HG03103 (cell line): ENCODE measurements around the gene ARID3A.
A peak's percentile ranks its signal among the peaks of the same experiment; 100 is the strongest.
"Not testable (repeated sequence)": the region's sequence is repeated elsewhere in the genome, so short reads cannot be mapped to it uniquely, and the experiment has no call there.

Source experiments
- ATAC-seq: cut with Tn5 transposase; IDR thresholded peaks from one replicate; pipeline ENCODE4 v1.9.1; 2021; ENCODE audit warnings: low read depth; ENCODE audit not compliant: unreplicated experiment

The ARID3A gene

GRCh38 chr19:1012334-1012733, 86.5 kb downstream of the ARID3A start:
- ATAC-seq: no peak

GRCh38 chr19:1013218-1013617, 87.4 kb downstream of the ARID3A start:
- ATAC-seq: no peak

DNA sequence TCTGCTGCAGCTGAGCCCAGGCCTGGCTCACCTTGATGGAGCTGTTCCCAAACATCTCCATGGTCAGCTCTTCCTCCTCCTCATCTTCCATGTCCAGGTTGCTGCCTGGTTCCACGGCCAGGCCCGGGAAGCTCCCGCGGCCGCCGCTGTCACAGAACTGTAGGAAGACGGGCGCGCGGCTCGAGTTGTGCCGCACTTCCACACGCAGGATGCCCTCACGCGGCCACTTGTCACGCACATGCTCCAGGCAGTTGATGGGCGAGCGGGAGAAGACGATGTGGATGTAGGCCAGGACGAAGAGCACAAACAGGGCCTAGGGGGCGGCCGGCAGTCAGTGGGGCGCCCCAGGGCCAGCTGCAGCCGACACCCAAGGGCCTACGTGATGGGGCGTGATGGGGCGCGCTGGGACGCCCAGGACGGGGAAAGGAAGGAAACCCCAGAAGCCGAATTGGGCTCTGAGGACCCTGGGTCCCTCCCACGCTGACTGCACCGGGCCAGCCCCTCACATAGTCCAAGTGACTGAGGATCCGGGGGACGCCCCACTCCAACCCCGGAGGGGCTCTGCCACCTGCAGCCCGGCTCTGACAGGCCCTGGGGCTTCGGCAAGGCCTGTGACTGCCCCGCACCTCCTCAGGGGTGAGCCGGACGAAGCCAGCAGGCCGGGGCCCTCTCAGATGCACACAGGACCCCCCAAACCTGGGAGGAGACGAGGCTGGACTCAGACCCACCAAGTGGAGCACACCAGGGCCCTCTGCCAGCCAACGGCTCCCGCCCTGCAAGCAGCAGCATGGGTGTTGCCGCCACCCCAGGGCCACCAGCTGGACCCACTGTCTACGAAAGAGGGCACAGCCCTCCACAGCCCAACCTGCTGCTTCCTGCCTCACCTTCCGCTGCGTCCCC, 88.6 kb downstream of the ARID3A start:
- ATAC-seq: no peak

GRCh38 chr19:1015061-1015781, 89.4 kb downstream of the ARID3A start:
- ATAC-seq: no peak

- no peak for ATAC-seq
Observed at GRCh38 chr19:1015782-1016646, 90.2 kb downstream of the ARID3A start.

GRCh38 chr19:1016647-1017114, 90.8 kb downstream of the ARID3A start:
- no peak for ATAC-seq

- no peak for ATAC-seq
Observed at GRCh38 chr19:1017115-1017905, 91.5 kb downstream of the ARID3A start.

GRCh38 chr19:1017906-1018305, 92.1 kb downstream of the ARID3A start:
- ATAC-seq: no peak

- ATAC-seq: no peak
Observed at GRCh38 chr19:1018393-1018792, 92.6 kb downstream of the ARID3A start.

GRCh38 chr19:1018932-1019615, 93.2 kb downstream of the ARID3A start:
- ATAC-seq: no peak

DNA sequence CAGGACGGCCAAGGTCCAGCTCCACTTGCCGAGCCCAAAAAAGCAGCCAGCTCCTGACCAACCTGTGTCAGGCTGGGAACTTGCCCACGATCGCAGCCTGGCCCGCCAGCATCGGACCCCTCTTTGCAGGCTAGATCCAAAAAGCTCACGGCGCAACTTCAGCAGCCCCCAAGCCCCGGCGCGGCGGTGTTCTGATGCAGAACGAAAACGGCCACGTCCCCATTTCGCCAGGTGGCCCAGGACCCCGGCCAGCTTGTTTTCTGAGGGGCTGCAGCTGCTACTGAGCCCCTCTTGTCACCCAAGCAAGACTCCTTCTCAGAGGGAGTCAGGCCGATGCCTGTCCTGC, 93.8 kb downstream of the ARID3A start:
- no peak for ATAC-seq

DNA sequence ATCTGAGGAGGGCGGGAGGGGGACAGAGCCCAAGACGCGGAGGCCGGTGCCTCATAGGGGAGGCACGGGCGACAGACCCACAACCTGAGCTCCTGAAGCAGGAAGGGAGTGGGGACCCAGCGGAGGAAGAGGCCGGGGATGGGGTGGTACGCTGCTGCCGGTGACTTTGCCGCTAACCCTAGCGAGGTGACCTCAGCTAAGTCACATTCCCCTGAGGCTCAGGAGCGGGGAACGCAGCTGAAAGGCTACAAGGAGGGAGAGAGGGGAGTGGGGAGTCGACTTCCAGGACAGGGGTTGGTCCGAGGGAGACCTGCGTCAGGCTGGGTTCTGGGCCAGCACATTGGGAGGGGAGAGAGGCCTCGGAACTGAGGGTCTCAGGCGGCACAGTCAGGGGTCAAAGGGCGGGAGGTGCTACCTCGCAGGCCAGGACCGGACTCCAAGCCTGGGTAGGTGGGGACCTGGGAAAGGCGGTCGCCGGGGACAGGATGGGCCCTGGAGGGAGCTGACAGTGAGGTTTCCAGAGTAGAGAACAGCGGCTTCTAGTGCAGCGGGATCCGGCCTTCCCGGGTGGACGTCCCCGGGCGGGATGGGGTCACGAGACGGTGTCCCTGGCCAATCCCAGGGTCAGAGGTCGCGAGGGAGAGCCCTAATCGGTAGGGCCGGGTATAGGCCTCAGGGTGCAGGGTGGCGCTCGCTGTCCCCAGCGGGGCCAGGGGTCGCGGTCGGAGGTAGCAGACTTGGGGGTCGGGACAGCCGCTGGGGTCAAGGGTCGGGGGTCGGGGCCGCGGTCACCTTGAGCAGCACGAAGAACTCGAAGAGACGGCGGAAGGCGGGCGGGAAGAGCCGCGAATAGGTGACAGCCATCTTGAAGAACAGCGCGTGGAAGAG, 94.4 kb downstream of the ARID3A start:
- ATAC-seq: no peak

GRCh38 chr19:1020868-1021425, 95.1 kb downstream of the ARID3A start, which contains the start of gene TMEM259:
TMEM259 (minus strand) TSS chr19:1021123; CDS start chr19:1020996, 127 bp downstream.
- peak; percentile 76 for ATAC-seq

GRCh38 chr19:1023883-1024188, 98.0 kb downstream of the ARID3A start:
- ATAC-seq: not testable (repeated sequence)

DNA sequence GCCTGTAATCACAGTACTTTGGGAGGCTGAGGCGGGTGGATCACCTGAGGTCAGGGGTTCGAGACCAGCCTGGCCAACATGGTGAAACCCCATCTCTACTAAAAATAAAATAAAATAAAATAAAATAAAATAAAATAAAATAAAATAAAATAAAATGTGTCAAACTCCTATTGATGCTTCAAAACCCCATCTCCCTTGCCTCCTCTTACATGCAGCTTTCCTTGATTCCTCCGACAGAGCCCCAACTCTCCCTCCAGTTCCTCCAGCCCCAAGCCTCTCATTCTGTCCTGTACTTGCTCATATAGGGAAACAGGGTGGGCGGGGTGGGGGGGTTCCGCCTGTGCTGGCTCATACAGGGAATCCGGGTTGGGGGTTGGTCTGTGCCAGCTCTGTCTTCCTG, 99.2 kb downstream of the ARID3A start:
- not testable (repeated sequence) for ATAC-seq
